Common myeloid progenitor, CD34-positive (primary cell): ENCODE measurements around the gene CCP110.

ENCODE experiments used
- CTCF ChIA-PET: fragments of 350-600 bp; sonication (Branson Sonifier 250); formaldehyde crosslinking; loops from one replicate; lab custom pipeline; 2021; ENCODE audit warnings: antibody characterized with exemption; lab: Charles Lee
- POLR2A ChIA-PET: fragments of 350-600 bp; sonication (Branson Sonifier 250); formaldehyde crosslinking; loops from one replicate; lab custom pipeline; 2021; ENCODE audit warnings: antibody characterized with exemption; lab: Charles Lee
- DNase-seq, 3 donors: peaks; one replicate each; pipeline versions ENCODE4 v3.0.0 to v3.0.0-alpha.2; 2013
- H3K27ac ChIP-seq, 2 experiments: 1 replicate in 1 of 2; 2 replicates in 1 of 2; pipeline ENCODE4 v1.7.0; 2013; ENCODE audit warnings: inconsistent platforms in 2 of 2, low read length in 2 of 2, mild to moderate bottlenecking in 2 of 2, low read depth in 1 of 2, moderate library complexity in 1 of 2; ENCODE audit not compliant: severe bottlenecking in 2 of 2, insufficient read depth in 1 of 2, poor library complexity in 1 of 2
- H3K27me3 ChIP-seq, 5 experiments: replicated peaks in 2 of 5; 1 replicate in 3 of 5; 2 replicates in 2 of 5; pipeline versions ENCODE4 v1.6.1 to v1.7.0; 2013; ENCODE audit warnings: low read length in 4 of 5, mild to moderate bottlenecking in 2 of 5, moderate library complexity in 2 of 5, inconsistent platforms in 1 of 5; ENCODE audit not compliant: insufficient read depth in 5 of 5, control insufficient read depth in 4 of 5
- H3K36me3 ChIP-seq, 4 experiments: 1 replicate in 2 of 4; 2 replicates in 2 of 4; pipeline versions ENCODE4 v1.6.1 to v1.7.0; 2013; ENCODE audit warnings: low read length in 3 of 4, control low read depth in 1 of 4, mild to moderate bottlenecking in 1 of 4; ENCODE audit not compliant: control insufficient read depth in 4 of 4, insufficient read depth in 4 of 4
- H3K4me1 ChIP-seq, 4 experiments: 1 replicate in 3 of 4; 2 replicates in 1 of 4; pipeline versions ENCODE4 v1.6.1 to v1.7.1; 2013; ENCODE audit warnings: low read length in 3 of 4, mild to moderate bottlenecking in 3 of 4, control low read depth in 1 of 4, inconsistent platforms in 1 of 4, moderate library complexity in 1 of 4; ENCODE audit not compliant: control insufficient read depth in 4 of 4, insufficient read depth in 4 of 4; ENCODE audit errors: control extremely low read depth in 1 of 4
- H3K4me3 ChIP-seq, 7 experiments: 1 replicate in 4 of 7; 2 replicates in 3 of 7; pipeline versions ENCODE4 v1.5.1 to v1.7.0; 2013; ENCODE audit warnings: mild to moderate bottlenecking in 7 of 7, low read length in 6 of 7, moderate library complexity in 6 of 7, inconsistent platforms in 2 of 7, low read depth in 2 of 7, control low read depth in 1 of 7; ENCODE audit not compliant: insufficient read depth in 4 of 7, control insufficient read depth in 1 of 7; ENCODE audit errors: extremely low read depth in 1 of 7
- H3K9me3 ChIP-seq, 5 experiments: 1 replicate in 4 of 5; 2 replicates in 1 of 5; pipeline versions ENCODE4 v1.6.1 to v1.7.1; 2013; ENCODE audit warnings: low read length in 4 of 5, mild to moderate bottlenecking in 2 of 5, inconsistent platforms in 1 of 5, low read depth in 1 of 5, moderate library complexity in 1 of 5; ENCODE audit not compliant: control insufficient read depth in 4 of 5, insufficient read depth in 2 of 5; ENCODE audit errors: control extremely low read depth in 1 of 5
- WGBS: methylation state at CpG from one replicate; pipeline ENCODE4 v1.1.5; 2013; ENCODE audit not compliant: insufficient coverage; 5-methylcytosine and 5-hydroxymethylcytosine counted together

CCP110 gene

GRCh38 chr16:19518388-19518787, 5.4 kb upstream of the CCP110 start:
- H3K27me3 ChIP-seq: no peaks in the 10 kb centered on the region
- no CpG with 5 or more reads among the region's 2 CpGs for WGBS
- no peaks in the 10 kb centered on the region for H3K9me3 ChIP-seq
- H3K36me3 ChIP-seq: peaks cover 7 to 25% (median 17%) of the 10 kb centered on the region in 4 experiments
- ChIA-PET CTCF (interaction anchor here (0.9 to 7.0 kb wide), 3 partner anchors 12 to 431 kb away, joined by 3 to 36 read pairs (median 5); no protein-coding TSS in a partner anchor), POLR2A (no interaction called here)
- no peak overlapping the region for H3K27ac ChIP-seq
- H3K4me3 ChIP-seq: no peak overlapping the region
- H3K4me1 ChIP-seq: peaks cover 13 to 41% (median 30%) of the 10 kb centered on the region in 4 experiments
- no peak for DNase-seq

- Histone ChIP-seq H3K9me3 (no peaks in the 10 kb centered on the region), H3K27ac (peak overlapping the region; percentile 84 to 93), H3K27me3 (no peaks in the 10 kb centered on the region), H3K36me3 (peaks cover 5 to 16% (median 13%) of the 10 kb centered on the region in 4 experiments), H3K4me1 (peaks cover 16 to 45% (median 35%) of the 10 kb centered on the region in 4 experiments), H3K4me3 (peak overlapping the region in 6 of 7 experiments; percentile 78 to 97 (median 91))
- ChIA-PET POLR2A (interaction anchor here (0.6 to 1.1 kb wide), 2 partner anchors 12 to 79 kb away, joined by 3 read pairs; no protein-coding TSS in a partner anchor), CTCF (interaction anchor here (1.0 to 1.8 kb wide), 3 partner anchors 19 to 36 kb away, joined by 4 to 8 read pairs (median 4); partner anchors contain the start of gene VPS35L)
- WGBS: 0% methylated on average over 4 of the region's 8 CpGs
- DNase-seq: peak in 2 of 3 donors; percentile 59 to 76
These were observed 2.8 kb upstream of the CCP110 start for GRCh38 chr16:19520861-19521331.

- WGBS: under 1% methylated on average over 62 of the region's 62 CpGs
- peaks cover 16 to 45% (median 37%) of the 10 kb centered on the region in 4 experiments for H3K4me1 ChIP-seq
- POLR2A ChIA-PET: interaction anchor here (1.1 kb wide), 1 partner anchor 13 kb away, joined by 3 read pairs; no protein-coding TSS in a partner anchor
These were observed 2.0 kb upstream of the CCP110 start, which contains the start of gene GDE1 for GRCh38 chr16:19521471-19522396. TSS of gene GDE1 (minus strand) at chr16:19522098. CDS start at chr16:19521964, 134 bp downstream.

GRCh38 chr16:19522397-19522732, 1.4 kb upstream of the CCP110 start:
- peak in 1 of 3 donors; percentile 6 for DNase-seq
- no peaks in the 10 kb centered on the region for H3K27me3 ChIP-seq
- H3K9me3 ChIP-seq: no peaks in the 10 kb centered on the region
- H3K36me3 ChIP-seq: peaks cover 1 to 2% (median 2%) of the 10 kb centered on the region in 4 experiments
- peak overlapping the region in 3 of 7 experiments; percentile 78 to 94 (median 88) for H3K4me3 ChIP-seq
- CTCF ChIA-PET: interaction anchor here (1.1 kb wide), 1 partner anchor 19 kb away, joined by 3 read pairs; no protein-coding TSS in a partner anchor
- POLR2A ChIA-PET: no interaction called here
- peak overlapping the region in 1 of 2 experiments; percentile 93 for H3K27ac ChIP-seq
- WGBS: 55% methylated on average over 4 of the region's 5 CpGs
- peaks cover 16 to 45% (median 37%) of the 10 kb centered on the region in 4 experiments for H3K4me1 ChIP-seq

More at GRCh38 chr16:19521471-19522396, 2.0 kb upstream of the CCP110 start, which contains the start of gene GDE1:
- Histone ChIP-seq H3K4me3 (peak within 1 kb of the TSS; percentile 78 to 97 (median 88)), H3K36me3 (peaks cover 2 to 7% (median 7%) of the 10 kb centered on the region in 4 experiments), H3K27me3 (no peaks in the 10 kb centered on the region), H3K9me3 (no peaks in the 10 kb centered on the region), H3K27ac (peak within 1 kb of the TSS; percentile 84 to 93)
- DNase-seq: peak; percentile 91 to 94 (median 93)
- CTCF ChIA-PET: interaction anchor here (1.1 kb wide), 1 partner anchor 18 kb away, joined by 3 read pairs; no protein-coding TSS in a partner anchor

GRCh38 chr16:19522760-19523159, 982 bp upstream of the CCP110 start:
- H3K27me3 ChIP-seq: no peaks in the 10 kb centered on the region
- 100% methylated on average over 1 of the region's 2 CpGs for WGBS
- no peak overlapping the region for H3K27ac ChIP-seq
- peaks cover 16 to 45% (median 37%) of the 10 kb centered on the region in 4 experiments for H3K4me1 ChIP-seq
- no peak overlapping the region for H3K4me3 ChIP-seq
- CTCF ChIA-PET: no interaction called here
- H3K36me3 ChIP-seq: peaks cover 0 to 2% (median 2%) of the 10 kb centered on the region in 4 experiments
- H3K9me3 ChIP-seq: no peaks in the 10 kb centered on the region
- peak in 1 of 3 donors; percentile 10 for DNase-seq
- POLR2A ChIA-PET: no interaction called here

- no peaks in the 10 kb centered on the region for H3K9me3 ChIP-seq
- peaks cover 0 to 6% (median 2%) of the 10 kb centered on the region in 4 experiments for H3K36me3 ChIP-seq
- 78% methylated on average over 18 of the region's 18 CpGs for WGBS
- H3K4me3 ChIP-seq: no peak overlapping the region
- H3K27ac ChIP-seq: no peak overlapping the region
- H3K27me3 ChIP-seq: no peaks in the 10 kb centered on the region
- POLR2A ChIA-PET: interaction anchor here (1.9 kb wide), 1 partner anchor 33 kb away, joined by 11 read pairs; the partner anchor contains the start of gene VPS35L
- no peak for DNase-seq
- CTCF ChIA-PET: no interaction called here
- peaks cover 16 to 45% (median 37%) of the 10 kb centered on the region in 4 experiments for H3K4me1 ChIP-seq
These were observed 571 bp upstream of the CCP110 start for GRCh38 chr16:19523184-19523558.
